Testis (tissue), 3 donors: ENCODE results near the gene EGFR. TPM values are rescaled to one million over a fixed set of nuclear protein-coding genes. Genes with fewer than 3 reads are reported as not detected.

ENCODE experiments used
- DNase-seq: peaks from one replicate; pipeline ENCODE4 v3.0.0-alpha.2; 2019
- H3K27ac ChIP-seq, 2 donors: fragments of 200-600 bp; sonication (generic); one replicate each; pipeline ENCODE4 v1.5.1; 2019
- H3K27me3 ChIP-seq: fragments of 200-600 bp; sonication (generic); one replicate; pipeline ENCODE4 v1.5.1; 2019
- H3K36me3 ChIP-seq: fragments of 200-600 bp; sonication (generic); one replicate; pipeline ENCODE4 v1.5.1; 2017; ENCODE audit warnings: low read depth; ENCODE audit errors: missing control alignments
- H3K4me1 ChIP-seq: fragments of 200-600 bp; sonication (generic); one replicate; pipeline ENCODE4 v1.5.1; 2019
- H3K4me3 ChIP-seq, 2 donors: fragments of 200-600 bp; sonication (generic); one replicate each; pipeline ENCODE4 v1.5.1; 2017 to 2019
- H3K9me3 ChIP-seq: fragments of 200-600 bp; sonication (generic); one replicate; pipeline ENCODE4 v1.5.1; 2017
- POLR2A ChIP-seq: fragments of 450-650 bp; IDR thresholded peaks from one replicate; pipeline ENCODE4 v1.6.1; 2017; ENCODE audit warnings: antibody characterized with exemption, mild to moderate bottlenecking, moderate library complexity
- WGBS, 2 donors: methylation state at CpG; one replicate each; pipeline ENCODE4 v1.1.5; 2018; 5-methylcytosine and 5-hydroxymethylcytosine counted together
- intact Hi-C: fragments of 100-400 bp; cut with DNase I; formaldehyde crosslinking; loops from one replicate; pipeline ENCODE4 v1.15.1; 2023; ENCODE audit warnings: low total_unique reads
- polyA plus RNA-seq: library from polyadenylated mRNA; stranded (reverse); fragments of 350-450 nt; fragmentation: Illumina TruSeq; extraction: RNeasy Lipid Tissue Mini Kit (QIAGEN cat#74804); gene quantifications from one replicate; pipeline ENCODE4 v1.2.3, GENCODE V29; 2014; ENCODE audit warnings: low read depth, low replicate concordance; ENCODE audit not compliant: insufficient read depth
- total RNA-seq, 2 donors: library from RNA; depleted of rRNA; stranded (reverse); fragments of >200 nt; gene quantifications; one replicate each; pipeline ENCODE4 v1.2.3, GENCODE V29; 2016
- TF ChIP-seq, protein P1 (sequence below), 3 experiments: fragments of 450-650 bp in 2 of 3; fragments of 200-600 bp in 1 of 3; sonication (generic) in 1 of 3; IDR thresholded peaks; one replicate each; pipeline ENCODE4 v1.5.1; 2016 to 2019; ENCODE audit warnings: antibody characterized with exemption in 3 of 3, mild to moderate bottlenecking in 2 of 3, moderate library complexity in 1 of 3

The EGFR gene
- total and polyA plus RNA-seq, 3 donors from 2014 or later = 11.0 to 45.0 (median 18.2) TPM

DNA sequence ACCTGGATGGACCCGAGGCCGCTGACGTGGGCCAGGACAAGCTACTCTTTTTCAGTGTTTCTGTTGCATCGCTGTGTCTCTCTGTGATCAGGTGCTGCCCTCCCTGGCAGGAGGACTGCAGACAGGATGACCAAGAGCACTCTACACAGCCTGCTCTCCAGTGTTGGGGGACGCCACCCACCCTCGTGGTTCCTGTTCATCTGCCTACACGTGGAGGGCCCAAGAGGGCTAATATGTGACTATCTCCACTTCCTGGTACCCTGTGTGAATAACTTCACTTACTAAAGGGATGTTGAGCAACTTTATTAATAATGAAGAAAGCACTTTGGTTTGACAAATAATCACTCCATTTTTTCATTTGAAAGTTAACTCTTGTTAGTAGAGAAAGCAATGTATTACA lies 101.3 kb downstream of the EGFR start:
- WGBS, 2 donors = 79 to 84% methylated on average over 7 of the region's 7 CpGs
- no peaks in the 10 kb centered on the region for H3K36me3 ChIP-seq
- peak overlapping the region in 1 of 2 donors; percentile 75 for H3K27ac ChIP-seq
- H3K9me3 ChIP-seq = no peaks in the 10 kb centered on the region
- peaks cover 9% of the 10 kb centered on the region for H3K4me1 ChIP-seq
- no peak overlapping the region for H3K4me3 ChIP-seq
- no peak for DNase-seq
- intact Hi-C loops = loop anchor here (10.0 kb wide), 1 partner anchor 45 kb away; no protein-coding TSS in a partner anchor
- TF ChIP-seq, protein P1, sequence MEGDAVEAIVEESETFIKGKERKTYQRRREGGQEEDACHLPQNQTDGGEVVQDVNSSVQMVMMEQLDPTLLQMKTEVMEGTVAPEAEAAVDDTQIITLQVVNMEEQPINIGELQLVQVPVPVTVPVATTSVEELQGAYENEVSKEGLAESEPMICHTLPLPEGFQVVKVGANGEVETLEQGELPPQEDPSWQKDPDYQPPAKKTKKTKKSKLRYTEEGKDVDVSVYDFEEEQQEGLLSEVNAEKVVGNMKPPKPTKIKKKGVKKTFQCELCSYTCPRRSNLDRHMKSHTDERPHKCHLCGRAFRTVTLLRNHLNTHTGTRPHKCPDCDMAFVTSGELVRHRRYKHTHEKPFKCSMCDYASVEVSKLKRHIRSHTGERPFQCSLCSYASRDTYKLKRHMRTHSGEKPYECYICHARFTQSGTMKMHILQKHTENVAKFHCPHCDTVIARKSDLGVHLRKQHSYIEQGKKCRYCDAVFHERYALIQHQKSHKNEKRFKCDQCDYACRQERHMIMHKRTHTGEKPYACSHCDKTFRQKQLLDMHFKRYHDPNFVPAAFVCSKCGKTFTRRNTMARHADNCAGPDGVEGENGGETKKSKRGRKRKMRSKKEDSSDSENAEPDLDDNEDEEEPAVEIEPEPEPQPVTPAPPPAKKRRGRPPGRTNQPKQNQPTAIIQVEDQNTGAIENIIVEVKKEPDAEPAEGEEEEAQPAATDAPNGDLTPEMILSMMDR (IDR thresholded peaks at IDR 0.05) = no peak
- no peak for TF ChIP-seq POLR2A
- no peaks in the 10 kb centered on the region for H3K27me3 ChIP-seq

DNA sequence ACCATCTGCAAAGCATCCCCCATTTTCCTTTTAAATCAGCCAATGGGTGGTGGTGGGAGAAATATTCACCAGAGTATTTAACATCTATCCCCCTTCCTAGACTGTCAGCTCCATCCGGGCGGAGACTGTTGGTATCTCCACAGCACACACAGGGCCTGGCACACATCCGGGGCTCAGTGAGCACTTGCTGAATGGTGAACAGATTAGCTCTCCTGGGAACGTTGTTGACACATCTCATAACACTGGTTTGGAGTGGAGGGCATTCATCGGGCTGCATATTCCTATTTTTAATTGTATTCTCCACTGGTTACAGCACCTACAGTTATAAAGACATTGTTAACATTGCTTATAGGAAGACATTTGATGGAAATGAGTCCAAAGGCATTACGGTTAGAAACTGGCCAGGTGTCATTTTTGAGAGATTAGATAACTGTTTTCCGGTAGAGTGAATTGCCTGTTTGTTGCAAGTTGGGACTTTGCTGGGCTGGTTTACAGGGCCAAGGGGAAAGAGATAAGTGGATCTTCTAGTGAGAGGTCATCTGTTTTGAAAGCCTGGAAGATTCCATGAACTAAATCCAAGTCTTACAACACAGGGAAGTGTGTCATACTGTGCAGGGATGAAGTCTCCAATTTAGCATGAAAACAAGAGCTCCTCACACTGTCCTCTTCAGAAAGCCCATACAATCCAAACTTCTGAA lies 101.8 kb downstream of the EGFR start:
- TF ChIP-seq POLR2A = no peak
- TF ChIP-seq, protein P1 (IDR thresholded peaks at IDR 0.05) = no peak
- Histone ChIP-seq H3K9me3 (no peaks in the 10 kb centered on the region), H3K27me3 (no peaks in the 10 kb centered on the region), H3K27ac (peak overlapping the region in 1 of 2 donors; percentile 75), H3K4me1 (peaks cover 9% of the 10 kb centered on the region), H3K4me3 (no peak overlapping the region), H3K36me3 (no peaks in the 10 kb centered on the region)
- intact Hi-C loops = loop anchor here (10.0 kb wide), 1 partner anchor 46 kb away; no protein-coding TSS in a partner anchor
- WGBS, 2 donors = 67 to 81% methylated on average over 7 of the region's 7 CpGs
- DNase-seq = no peak

DNA sequence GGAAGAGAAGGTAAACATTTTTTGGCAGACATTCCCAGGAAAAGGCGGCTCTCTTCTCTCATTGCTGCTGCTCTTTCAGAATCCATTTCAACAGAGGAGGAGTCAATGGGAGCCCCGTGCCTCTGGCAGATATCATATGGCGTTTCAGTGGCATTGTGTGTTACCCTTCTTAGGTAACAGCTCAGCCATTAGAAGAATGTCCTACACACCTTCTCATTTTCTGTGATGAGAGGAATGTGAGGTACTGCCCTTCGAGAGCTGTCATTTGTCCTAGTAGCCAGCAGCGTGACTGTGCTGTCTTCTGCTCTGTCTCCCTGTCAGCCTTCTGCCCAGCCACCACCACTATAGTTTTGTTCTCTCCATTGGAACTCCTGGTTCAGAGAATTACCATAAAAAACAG lies 102.4 kb downstream of the EGFR start:
- 85 to 90% methylated on average over 5 of the region's 5 CpGs for WGBS, 2 donors
- no peaks in the 10 kb centered on the region for H3K36me3 ChIP-seq
- no peaks in the 10 kb centered on the region for H3K27me3 ChIP-seq
- intact Hi-C loops = loop anchor here (10.0 kb wide), 1 partner anchor 46 kb away; no protein-coding TSS in a partner anchor
- H3K9me3 ChIP-seq = no peaks in the 10 kb centered on the region
- no peak overlapping the region for H3K4me3 ChIP-seq
- peaks cover 9% of the 10 kb centered on the region for H3K4me1 ChIP-seq
- no peak for DNase-seq
- TF ChIP-seq, protein P1 (IDR thresholded peaks at IDR 0.05) = no peak
- TF ChIP-seq POLR2A = no peak
- peak overlapping the region in 1 of 2 donors; percentile 75 for H3K27ac ChIP-seq

DNA sequence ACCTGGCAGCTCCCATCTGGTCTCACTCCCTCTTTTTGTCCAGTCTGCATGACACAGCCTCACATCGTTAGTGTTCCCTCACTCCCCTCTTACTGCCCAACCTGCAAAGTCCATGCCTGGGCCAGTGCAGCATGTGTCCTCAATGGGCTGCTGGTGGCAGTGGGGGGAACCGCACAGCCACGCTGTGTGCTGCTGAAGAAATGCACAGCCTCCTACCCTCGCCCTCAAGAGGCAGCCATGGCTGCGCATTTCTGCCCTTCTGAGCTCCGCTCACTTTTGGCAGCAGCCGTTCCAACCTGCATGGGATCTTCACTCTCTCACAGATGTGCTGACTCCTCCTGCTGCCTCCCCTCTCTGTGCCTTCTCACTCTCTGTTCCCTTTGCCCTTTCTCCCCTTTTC lies 103.4 kb downstream of the EGFR start:
- H3K9me3 ChIP-seq = no peaks in the 10 kb centered on the region
- no peak for DNase-seq
- peak overlapping the region in 1 of 2 donors; percentile 75 for H3K27ac ChIP-seq
- H3K4me1 ChIP-seq = peaks cover 13% of the 10 kb centered on the region
- H3K36me3 ChIP-seq = no peaks in the 10 kb centered on the region
- intact Hi-C loops = loop anchor here (10.0 kb wide), 1 partner anchor 47 kb away; no protein-coding TSS in a partner anchor
- H3K4me3 ChIP-seq = no peak overlapping the region
- H3K27me3 ChIP-seq = no peaks in the 10 kb centered on the region
- TF ChIP-seq, protein P1 (IDR thresholded peaks at IDR 0.05) = no peak
- no peak for TF ChIP-seq POLR2A
- WGBS, 2 donors = 78 to 90% methylated on average over 7 of the region's 7 CpGs
